Right forelimb (tissue), 1 donor: Measurements from ENCODE around the gene CACNB2.
"Not testable (repeated sequence)": the region's sequence is repeated elsewhere in the genome, so short reads cannot be mapped to it uniquely, and the experiment has no call there.

Experiments
- DNase-seq: peaks from one replicate; pipeline ENCODE4 v3.0.0-alpha.2; 2018

Gene CACNB2

DNA sequence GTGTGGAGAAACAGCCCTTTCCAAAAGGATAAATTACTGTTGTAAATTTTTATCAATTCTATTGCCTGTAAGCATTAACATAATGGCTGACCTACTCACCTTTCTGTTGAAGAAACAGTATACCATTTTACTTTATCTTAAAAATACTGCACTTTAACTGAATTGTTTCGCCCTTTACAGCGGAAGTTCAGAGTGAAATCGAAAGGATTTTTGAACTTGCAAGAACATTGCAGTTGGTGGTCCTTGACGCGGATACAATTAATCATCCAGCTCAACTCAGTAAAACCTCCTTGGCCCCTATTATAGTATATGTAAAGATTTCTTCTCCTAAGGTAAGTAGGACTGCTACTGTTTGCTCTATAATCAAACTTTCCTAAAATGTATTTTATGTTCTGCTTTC, 393.7 kb downstream of the CACNB2 start:
- no peak for DNase-seq

DNA sequence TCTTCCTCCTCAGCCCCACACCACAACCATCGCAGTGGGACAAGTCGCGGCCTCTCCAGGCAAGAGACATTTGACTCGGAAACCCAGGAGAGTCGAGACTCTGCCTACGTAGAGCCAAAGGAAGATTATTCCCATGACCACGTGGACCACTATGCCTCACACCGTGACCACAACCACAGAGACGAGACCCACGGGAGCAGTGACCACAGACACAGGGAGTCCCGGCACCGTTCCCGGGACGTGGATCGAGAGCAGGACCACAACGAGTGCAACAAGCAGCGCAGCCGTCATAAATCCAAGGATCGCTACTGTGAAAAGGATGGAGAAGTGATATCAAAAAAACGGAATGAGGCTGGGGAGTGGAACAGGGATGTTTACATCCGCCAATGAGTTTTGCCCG, 399.1 kb downstream of the CACNB2 start:
- no peak for DNase-seq

DNA sequence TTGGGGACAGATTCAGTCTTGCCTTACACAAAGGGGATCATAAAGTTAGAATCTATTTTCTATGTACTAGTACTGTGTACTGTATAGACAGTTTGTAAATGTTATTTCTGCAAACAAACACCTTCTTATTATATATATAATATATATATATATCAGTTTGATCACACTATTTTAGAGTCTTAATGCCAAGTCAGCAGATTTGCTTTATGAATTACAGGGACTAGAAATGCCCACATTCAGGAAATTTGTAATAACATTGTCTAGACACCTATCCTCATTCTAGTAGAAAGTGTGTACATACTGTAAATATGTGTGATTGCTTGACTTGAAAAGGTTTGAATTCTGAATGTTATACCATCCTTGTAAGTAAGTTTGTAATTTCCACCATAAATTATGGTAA, 400.0 kb downstream of the CACNB2 start:
- no peak for DNase-seq

DNA sequence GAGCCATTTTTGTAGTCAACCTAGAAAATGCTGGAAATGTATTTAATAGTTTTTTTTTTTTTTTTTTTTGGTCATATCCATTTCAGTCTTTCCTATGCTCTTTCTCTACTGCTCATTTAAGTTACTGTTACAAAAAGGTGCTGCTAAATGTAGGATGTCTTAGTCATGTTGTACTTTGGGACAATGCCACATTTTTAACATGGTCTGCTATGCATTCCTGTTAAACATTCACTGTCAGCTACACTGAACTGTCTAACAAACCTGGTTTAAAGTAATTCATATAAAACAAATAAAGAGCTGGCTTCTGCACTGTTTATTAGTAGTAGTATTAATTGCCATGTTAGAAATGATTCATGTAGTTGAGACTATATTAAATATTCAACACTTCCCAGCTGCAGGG, 402.6 kb downstream of the CACNB2 start:
- DNase-seq = no peak

DNA sequence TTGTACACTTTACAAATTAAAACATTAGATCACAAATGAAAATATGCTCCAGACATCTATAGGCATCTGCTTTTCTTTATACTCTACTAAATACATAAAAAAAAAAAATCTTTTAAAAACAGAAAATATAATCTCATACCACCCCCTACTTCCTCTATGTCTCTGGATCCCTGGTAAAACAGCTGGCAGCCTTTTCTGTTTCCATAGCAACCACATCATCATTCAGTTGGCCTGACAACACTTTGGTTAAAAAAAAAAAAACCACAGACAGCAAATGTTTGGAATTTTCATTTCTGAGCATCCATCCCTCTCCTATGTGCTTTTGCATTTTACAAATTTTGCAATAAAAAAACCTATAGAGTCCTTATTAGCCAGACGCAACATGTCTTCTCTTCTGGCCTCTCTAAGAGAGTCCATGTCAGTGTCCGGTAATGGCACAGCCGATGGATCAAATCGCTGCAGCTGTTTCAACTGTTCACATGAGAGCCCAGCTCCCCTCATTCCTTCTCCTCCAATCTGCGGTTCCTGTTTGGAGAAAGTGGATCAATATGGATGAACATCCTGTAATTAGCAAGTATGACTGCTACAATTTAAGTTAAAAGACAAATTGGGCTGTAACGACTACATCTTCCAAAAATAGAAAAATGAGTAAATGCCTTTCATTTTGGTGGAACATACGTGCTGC, 405.5 kb downstream of the CACNB2 start:
- DNase-seq = no peak

DNA sequence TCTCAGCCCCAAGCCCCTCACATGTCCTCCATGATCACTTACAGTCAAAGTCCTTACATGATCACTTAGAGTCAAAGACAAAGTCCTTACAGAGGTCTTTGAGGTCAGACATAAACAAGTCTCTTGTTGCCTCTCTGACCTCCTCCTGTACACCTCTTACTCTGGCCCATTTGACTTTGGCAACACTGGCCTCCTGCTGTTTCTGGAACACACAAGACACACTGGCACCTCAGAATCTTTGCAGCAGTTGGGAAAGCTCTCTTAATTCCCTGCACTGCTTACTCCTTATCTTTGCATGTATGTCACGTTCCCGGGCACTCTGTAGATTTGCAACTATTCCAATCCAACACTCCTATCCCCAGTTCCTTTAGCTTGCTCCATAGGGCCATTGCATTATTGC, 408.9 kb downstream of the CACNB2 start:
- DNase-seq = no peak

DNA sequence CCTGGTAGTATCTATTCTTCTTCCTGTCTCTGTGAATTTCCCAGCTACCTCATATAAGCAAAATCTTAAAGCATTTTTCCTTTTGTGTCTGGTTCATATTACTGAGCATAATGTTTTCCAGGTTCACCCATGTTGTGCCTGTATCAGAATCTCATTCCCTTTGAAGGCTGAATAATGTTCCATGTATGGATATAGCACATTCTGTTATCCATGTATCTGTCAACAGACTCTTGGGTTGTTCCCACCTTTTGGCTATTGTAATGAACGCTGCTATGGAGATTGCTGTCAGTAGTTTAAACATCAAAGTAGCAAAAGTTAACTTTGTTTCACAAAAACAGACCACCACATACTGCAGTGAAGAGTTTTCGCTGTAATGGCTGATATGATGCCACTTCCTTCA, 411.2 kb downstream of the CACNB2 start:
- no peak for DNase-seq

DNA sequence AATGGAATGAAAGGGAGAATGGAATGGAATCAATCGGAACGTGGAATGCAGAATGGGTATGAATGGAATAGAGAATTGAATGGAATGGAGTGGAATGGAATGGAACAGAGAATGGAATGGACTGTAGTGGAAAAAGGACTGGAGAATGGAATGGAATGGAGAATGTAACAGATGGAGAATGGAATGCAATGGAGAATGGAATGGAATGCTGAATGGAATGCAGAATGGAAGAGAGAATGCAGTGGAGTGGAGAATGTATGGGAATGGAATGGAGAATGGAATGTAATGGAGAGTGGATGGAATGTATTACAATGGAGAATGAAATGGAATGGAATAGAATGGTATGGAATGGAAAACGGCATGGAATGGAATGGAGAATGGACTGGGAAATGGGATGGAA, 414.3 kb downstream of the CACNB2 start:
- DNase-seq = no peak

DNA sequence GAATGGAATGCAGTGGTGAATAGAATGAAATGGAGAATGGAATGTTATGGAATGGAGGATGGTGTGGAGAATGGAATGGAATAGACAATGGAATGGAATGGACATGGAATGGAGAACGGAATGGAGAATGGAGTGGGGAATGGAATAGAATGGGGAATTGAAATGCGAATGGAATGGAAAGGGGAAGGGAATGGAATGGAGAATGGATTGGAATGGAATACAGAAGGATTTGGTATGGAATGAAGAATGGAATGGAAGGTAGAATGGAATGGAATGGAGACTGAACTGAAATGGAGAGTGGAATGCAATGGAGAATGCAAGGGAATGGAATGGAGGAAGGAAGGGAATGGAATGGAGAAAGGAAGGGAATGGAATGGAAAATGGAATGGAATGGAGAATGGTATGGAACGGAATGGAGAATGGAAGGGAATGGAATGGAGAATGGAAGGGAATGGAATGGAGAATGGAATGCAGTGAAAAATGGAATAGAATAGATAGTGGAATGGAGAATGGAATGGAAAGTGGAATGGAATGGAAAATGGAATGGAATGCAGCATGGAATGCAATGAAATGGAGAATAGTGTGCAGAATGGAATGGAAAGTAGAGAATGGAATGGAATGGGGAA, 416.4 kb downstream of the CACNB2 start:
- no peak for DNase-seq

DNA sequence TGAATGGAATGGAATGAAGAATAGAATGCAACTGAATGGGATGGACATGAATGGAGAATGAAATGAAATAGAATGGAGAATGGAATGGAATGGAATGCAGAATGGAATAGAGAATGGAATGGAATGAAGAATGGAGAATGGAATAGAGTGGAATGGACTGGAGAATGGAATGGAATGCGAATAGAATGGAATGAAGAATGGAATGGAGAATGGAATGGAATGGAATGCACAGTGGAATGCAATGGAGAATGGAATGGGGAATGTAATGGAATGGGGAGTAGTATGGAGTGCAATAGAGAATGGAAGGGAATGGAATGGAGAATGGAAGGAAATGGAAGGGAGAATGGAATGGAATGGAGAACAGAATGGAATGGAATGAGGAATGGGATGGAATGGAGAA, 417.7 kb downstream of the CACNB2 start:
- no peak for DNase-seq

DNA sequence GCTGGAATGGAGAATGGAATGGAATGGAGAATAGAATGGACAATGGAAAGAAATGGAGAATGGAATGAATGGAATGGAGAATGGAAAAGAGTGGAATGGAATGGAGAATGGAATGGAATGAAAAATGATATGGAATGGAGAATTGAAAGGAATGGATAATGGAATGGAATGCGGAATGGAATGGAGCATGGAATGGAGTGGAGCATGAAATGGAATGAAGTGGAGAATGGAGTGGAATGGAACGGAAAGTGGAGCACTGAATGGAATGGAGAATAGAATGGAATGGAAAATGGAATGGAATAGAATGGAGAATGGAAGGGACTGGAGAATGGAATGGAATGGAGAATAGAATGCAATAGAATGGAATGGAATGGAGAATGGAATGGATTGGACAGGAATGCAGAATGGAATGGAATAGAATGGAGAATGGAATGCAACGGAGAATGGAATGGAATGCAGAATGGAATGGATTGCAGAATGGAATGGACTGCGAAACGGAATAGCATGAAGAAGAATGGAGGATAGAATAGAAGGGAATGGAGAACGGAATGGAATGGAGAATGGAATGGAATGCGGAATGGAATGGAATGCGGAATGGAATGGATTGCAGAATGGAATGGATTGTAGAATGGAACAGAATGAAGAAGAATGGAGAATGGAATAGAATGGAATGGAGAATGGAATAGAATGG, 421.8 kb downstream of the CACNB2 start:
- no peak for DNase-seq

DNA sequence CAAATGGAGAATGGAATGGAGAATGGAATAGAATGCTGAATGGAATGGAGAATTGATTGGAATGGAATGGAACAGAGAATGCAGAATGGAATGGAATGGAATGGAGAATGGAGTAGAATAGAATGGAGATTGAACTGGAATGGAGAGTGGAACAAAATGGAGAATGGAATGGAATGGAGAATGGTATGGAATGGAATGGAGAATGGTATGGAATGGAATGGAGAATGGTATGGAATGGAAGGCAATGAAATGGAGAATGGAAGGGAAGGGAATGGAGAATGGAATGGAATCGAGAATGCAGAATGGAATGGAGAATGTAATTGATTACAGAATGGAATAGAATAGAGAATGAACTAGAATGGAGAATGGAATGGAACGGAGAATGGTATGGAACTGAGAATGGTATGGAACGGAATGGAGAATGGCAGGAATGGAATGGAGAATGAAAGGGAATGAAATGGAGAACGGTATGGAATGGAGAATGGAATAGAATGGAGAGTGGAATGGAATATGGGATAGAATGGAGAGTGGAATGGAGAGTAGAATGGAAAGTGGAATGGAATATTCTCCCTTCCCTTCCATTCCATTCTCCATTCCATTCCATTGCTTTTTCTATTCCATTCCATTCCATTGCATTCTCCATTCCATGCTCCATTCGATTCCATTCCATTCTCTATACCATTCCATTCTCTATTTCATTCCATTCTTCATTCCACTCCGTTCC, 422.9 kb downstream of the CACNB2 start:
- no peak for DNase-seq

DNA sequence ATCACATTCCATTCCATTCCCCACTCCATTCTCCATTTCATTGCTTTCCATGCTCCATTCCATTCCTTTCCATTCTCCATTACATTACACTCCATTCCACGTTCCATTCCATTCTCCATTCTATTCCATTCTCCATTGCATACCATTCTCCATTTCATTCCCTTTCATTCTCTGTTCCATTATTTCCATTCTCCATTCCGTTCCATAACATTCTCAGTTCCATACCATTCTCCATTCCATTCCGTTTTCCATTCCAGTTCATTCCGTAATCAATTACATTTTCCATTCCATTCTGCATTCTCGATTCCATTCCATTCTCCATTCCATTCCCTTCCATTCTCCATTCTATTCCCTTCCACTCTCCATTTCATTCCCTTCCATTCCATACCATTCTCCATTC, 424.8 kb downstream of the CACNB2 start:
- DNase-seq = no peak

DNA sequence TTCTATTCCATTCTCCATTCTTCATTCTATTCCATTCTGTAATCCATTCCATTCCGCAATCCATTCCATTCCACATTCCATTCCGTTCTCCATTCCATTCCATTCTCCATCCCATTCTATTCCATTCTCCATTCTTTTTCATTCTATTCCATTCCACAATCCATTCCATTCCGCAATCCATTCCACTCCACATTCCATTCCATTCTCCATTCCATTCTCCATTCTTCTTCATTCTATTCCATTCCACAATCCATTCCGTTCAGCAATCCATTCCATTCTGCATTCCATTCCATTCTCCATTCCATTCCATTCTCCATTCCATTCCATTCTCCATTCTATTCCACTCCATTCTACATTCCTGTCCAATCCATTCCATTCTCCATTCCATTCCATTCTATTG, 426.0 kb downstream of the CACNB2 start:
- DNase-seq = no peak

DNA sequence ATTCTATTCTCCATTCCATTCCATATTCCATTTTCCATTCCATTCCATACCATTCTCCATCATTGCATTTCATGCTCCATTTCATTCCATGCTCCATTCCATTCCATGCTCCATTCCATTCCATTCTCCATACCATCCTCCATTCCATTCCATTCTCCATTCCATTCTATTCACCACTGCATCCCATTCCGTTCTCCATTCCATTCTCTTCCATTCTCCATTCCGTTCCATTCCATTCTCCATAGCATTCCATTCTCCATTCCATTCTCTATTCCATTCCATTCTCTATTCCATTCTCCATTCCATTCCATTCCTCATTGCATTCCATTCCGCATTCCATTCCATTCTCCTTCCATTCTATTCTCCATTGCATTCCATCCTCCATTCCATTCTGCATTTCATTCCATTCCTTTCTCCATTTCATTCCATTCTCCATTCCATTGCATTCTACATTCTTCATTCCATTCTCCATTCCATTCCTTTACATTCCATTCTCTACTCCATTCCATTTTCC, 427.2 kb downstream of the CACNB2 start:
- no peak for DNase-seq

DNA sequence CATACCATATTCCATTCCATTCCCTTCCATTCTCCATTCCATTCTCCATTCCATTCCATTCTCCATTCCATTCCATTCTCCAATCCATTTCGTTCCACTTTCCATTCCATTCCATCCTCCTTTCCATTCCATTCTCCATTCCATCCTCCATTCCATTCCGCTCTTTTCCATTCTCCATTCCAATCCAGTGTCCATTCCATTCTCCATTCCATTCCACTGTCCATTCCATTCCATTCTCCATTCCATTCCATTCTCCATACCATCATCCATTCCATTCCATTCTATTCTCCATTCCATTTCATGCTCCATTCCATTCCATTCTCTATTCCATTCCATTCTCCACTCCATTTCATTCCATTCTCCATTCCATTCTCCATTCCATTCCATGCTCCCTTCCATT, 430.2 kb downstream of the CACNB2 start:
- DNase-seq = not testable (repeated sequence)

DNA sequence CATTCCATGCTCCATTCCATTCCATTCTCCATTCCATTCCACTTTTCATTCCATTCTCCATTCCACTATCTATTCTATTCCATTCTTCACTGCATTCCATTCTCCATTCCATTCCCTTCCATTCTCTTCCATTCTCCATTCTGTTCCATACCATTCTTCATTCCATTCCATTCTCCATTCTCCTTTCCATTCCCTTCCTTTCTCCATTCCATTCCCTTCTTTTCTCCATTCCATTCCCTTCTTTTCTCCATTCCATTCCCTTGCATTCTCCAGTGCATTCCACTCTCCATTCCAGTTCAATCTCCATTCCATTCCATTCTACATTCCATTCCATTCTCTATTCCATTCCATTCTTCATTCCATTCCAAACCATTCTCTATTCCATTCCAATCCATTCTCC, 430.9 kb downstream of the CACNB2 start:
- DNase-seq = no peak

DNA sequence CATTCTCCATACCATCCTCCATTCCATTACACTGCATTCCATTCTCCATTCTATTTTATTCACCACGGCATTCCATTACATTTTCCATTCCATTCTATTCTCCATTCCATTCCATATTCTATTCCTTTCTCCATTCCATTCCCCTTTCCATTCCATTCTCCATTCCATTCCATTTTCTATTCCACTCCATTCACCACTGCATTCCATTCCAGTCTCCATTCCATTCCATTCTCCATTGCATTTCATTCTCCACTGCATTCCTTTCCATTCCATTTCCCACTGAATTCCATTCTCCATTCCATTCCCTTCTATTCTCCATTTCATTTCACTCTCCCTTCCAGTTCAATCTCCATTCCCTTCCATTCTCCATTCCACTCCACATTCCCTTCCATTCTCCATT, 431.6 kb downstream of the CACNB2 start:
- DNase-seq = no peak

DNA sequence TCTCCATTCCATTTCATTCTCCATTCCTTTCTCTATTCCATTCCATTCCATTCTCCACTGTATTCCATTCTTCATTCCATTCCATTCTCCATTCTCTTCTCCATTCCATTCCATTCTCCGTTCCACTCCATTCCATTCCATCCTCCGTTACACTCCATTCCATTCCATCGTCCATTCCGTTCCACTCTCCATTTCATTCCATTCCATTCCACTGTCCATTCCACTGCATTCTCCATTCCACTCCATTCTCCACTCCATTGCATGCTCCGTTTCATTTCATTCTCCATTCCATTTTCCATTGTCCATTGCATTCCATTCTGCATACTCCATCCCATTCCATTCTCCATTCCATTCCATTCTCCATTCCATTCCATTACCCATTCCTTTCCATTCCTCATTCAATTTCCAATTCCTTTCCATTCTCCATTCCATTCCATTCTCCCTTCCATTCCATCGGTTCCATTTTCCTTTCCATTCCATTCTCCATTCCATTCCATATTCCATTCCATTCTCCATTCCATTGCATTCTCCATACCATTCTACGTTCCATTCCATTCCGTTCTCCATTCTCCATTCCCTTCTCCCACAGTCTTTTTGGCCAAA, 432.8 kb downstream of the CACNB2 start:
- DNase-seq = no peak

DNA sequence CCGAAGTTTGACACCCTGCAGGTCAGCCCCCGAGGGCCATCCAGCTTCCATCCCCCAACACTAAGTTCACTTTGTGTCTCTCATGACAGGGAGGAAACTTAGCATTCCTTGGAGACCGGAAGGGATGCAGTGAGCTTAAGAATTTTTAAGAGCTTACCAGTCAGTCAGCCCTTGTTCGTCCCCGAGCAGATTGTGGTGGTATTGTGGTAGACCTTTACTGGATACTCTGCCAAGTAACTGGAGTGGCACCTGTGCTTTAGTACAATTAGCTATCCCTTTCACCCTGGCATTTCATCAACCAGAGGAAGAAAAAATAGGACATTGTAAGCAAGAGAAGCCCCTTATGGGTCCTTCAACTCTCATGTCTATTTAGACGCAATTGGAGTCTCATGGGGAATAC, 436.4 kb downstream of the CACNB2 start:
- no peak for DNase-seq

DNA sequence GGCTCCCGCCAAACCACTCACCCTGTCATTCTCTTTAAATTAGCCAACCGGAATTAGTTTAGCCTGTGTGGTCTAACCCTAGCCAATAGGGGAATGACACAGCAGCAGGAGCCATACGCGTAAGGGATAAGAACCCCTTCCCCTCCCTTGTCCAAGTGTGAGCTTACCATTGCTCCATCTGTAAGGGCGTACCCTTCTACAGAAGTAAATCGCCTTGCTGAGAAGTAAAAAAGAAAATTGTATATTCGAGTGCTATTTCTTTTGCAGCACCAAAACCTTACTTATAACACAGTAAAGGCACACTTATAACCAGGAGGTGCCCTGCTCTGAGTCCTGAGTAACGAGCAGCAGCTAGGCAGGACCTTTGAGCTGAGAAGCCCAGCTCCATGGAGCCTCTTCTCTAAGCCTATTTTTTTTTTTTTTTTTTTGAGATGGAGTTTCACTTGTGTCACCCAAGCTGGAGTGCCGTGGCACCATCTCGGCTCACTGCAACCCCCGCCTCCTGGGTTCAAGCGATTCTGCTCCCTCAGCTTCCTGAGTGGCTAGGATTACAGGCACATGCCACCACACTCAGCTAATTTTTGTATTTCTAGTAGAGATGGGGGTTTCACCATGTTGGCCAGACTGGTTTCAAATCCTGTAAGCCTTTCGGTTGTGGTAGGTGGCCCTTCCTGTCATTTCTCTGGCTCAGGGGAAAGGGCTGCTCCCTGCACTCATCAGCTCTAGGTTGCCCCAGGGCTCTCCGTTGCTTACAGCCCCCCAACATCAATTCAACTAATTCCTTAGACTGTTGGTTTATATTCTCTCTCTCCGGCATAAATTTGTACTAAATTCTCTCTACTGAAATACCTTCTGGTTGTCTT, 437.8 kb downstream of the CACNB2 start:
- DNase-seq = no peak

DNA sequence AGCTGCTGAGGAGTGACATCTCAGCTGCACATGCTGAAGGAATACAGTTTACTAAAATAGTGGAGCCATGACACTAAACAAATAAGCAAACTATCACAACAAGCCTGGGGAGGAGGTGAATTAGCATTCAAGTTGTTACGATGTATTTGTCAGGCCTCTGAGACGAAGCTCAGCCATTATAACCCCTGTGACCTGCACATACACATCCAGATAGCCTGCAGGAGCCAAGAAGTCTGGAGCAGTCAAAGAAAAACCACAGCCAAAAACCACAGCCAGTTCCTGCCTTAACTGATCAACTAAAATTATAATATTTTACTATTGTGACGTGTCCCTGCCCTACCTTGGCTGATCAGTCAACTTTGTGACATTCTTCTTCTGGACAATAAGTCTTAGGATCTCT, 442.6 kb downstream of the CACNB2 start:
- DNase-seq = no peak
